Mesenchymal stem cell (in vitro differentiated cells and primary cell): ENCODE results near the gene DLX2.

Experiments used
- DNase-seq: peaks from one replicate; pipeline ENCODE4 v3.0.0-alpha.2; 2013
- H2AFZ ChIP-seq: one replicate; pipeline ENCODE4 v1.6.1; 2013; ENCODE audit warnings: low read depth, mild to moderate bottlenecking, control low read depth, inconsistent platforms, low read length, moderate library complexity
- H2AK5ac ChIP-seq: 2 replicates; pipeline ENCODE4 v1.6.1; 2013; ENCODE audit warnings: low read length, moderate library complexity, mild to moderate bottlenecking, inconsistent platforms; ENCODE audit not compliant: severe bottlenecking
- H2BK120ac ChIP-seq: one replicate; pipeline ENCODE4 v1.6.1; 2013; ENCODE audit warnings: low read depth, mild to moderate bottlenecking, inconsistent platforms, low read length, moderate library complexity
- H2BK12ac ChIP-seq, 2 experiments: one replicate each; pipeline ENCODE4 v1.6.1; 2013; ENCODE audit warnings: inconsistent platforms in 2 of 2, low read length in 2 of 2, mild to moderate bottlenecking in 2 of 2, moderate library complexity in 2 of 2, control low read depth in 1 of 2
- H2BK15ac ChIP-seq: one replicate; pipeline ENCODE4 v1.6.1; 2013; ENCODE audit warnings: mild to moderate bottlenecking, low read depth, inconsistent platforms; ENCODE audit not compliant: poor library complexity, severe bottlenecking
- H2BK5ac ChIP-seq: 2 replicates; pipeline ENCODE4 v1.6.1; 2013; ENCODE audit warnings: low read depth, mild to moderate bottlenecking, low read length, control low read depth, inconsistent platforms; ENCODE audit not compliant: poor library complexity, severe bottlenecking
- H3K14ac ChIP-seq, 2 experiments: one replicate each; pipeline ENCODE4 v1.6.1; 2013; ENCODE audit warnings: inconsistent platforms in 2 of 2, low read length in 2 of 2, control low read depth in 1 of 2, mild to moderate bottlenecking in 1 of 2, moderate library complexity in 1 of 2
- H3K18ac ChIP-seq, 2 experiments: one replicate each; pipeline ENCODE4 v1.6.1; 2013; ENCODE audit warnings: inconsistent platforms in 2 of 2, low read length in 2 of 2, control low read depth in 1 of 2, low read depth in 1 of 2, mild to moderate bottlenecking in 1 of 2
- H3K23ac ChIP-seq, 2 experiments: one replicate each; pipeline ENCODE4 v1.6.1; 2013; ENCODE audit warnings: inconsistent platforms in 2 of 2, low read length in 2 of 2, mild to moderate bottlenecking in 2 of 2, moderate library complexity in 2 of 2, control low read depth in 1 of 2
- H3K27ac ChIP-seq: 2 replicates; pipeline ENCODE4 v1.5.1; 2013; ENCODE audit warnings: mild to moderate bottlenecking, moderate library complexity, low read length, control low read depth, inconsistent platforms; ENCODE audit not compliant: poor library complexity, severe bottlenecking
- H3K27me3 ChIP-seq, 2 experiments: 2 replicates each; pipeline versions ENCODE4 v1.6.1 to v1.7.0; 2013; ENCODE audit warnings: low read length in 2 of 2, mild to moderate bottlenecking in 2 of 2, moderate library complexity in 2 of 2, control low read depth in 1 of 2, inconsistent platforms in 1 of 2; ENCODE audit not compliant: control insufficient read depth in 1 of 2, insufficient read depth in 1 of 2
- H3K36me3 ChIP-seq, 2 experiments: 2 replicates each; pipeline versions ENCODE4 v1.6.1 to v1.7.0; 2013; ENCODE audit warnings: low read length in 2 of 2, control low read depth in 1 of 2, inconsistent platforms in 1 of 2, low read depth in 1 of 2, mild to moderate bottlenecking in 1 of 2; ENCODE audit not compliant: insufficient read depth in 2 of 2, control insufficient read depth in 1 of 2
- H3K4ac ChIP-seq, 2 experiments: one replicate each; pipeline ENCODE4 v1.6.1; 2013; ENCODE audit warnings: inconsistent platforms in 2 of 2, low read length in 2 of 2, mild to moderate bottlenecking in 2 of 2, moderate library complexity in 2 of 2, control low read depth in 1 of 2, low read depth in 1 of 2
- H3K4me1 ChIP-seq: 2 replicates; pipeline ENCODE4 v1.6.1; 2013; ENCODE audit warnings: low read depth, low read length, control low read depth; ENCODE audit not compliant: control insufficient read depth, insufficient read depth
- H3K4me2 ChIP-seq: 2 replicates; pipeline ENCODE4 v1.6.1; 2013; ENCODE audit warnings: low read length, mild to moderate bottlenecking, inconsistent platforms; ENCODE audit not compliant: poor library complexity, severe bottlenecking
- H3K4me3 ChIP-seq, 2 experiments: 2 replicates each; pipeline versions ENCODE4 v1.5.1 to v1.7.0; 2013; ENCODE audit warnings: low read length in 2 of 2, mild to moderate bottlenecking in 2 of 2, control low read depth in 1 of 2, low read depth in 1 of 2; ENCODE audit not compliant: insufficient read depth in 1 of 2
- H3K79me1 ChIP-seq: replicated peaks from 2 replicates; pipeline ENCODE4 v1.6.1; 2013; ENCODE audit warnings: mild to moderate bottlenecking, control low read depth, low read length, inconsistent platforms; ENCODE audit not compliant: poor library complexity, severe bottlenecking
- H3K9ac ChIP-seq: 2 replicates; pipeline ENCODE4 v1.7.0; 2013; ENCODE audit warnings: mild to moderate bottlenecking, low read length, moderate library complexity
- H3K9me3 ChIP-seq: 2 replicates; pipeline ENCODE4 v1.7.0; 2013; ENCODE audit warnings: mild to moderate bottlenecking, low read length; ENCODE audit not compliant: control insufficient read depth
- H4K8ac ChIP-seq: one replicate; pipeline ENCODE4 v1.6.1; 2013; ENCODE audit warnings: inconsistent platforms, mild to moderate bottlenecking, low read length, moderate library complexity
- H4K91ac ChIP-seq: one replicate; pipeline ENCODE4 v1.6.1; 2013; ENCODE audit warnings: mild to moderate bottlenecking, low read length, inconsistent platforms
- WGBS: methylation state at CpG from one replicate; pipeline ENCODE4 v1.1.7; 2013; ENCODE audit warnings: mixed read lengths; 5-methylcytosine and 5-hydroxymethylcytosine counted together

Gene DLX2

DNA sequence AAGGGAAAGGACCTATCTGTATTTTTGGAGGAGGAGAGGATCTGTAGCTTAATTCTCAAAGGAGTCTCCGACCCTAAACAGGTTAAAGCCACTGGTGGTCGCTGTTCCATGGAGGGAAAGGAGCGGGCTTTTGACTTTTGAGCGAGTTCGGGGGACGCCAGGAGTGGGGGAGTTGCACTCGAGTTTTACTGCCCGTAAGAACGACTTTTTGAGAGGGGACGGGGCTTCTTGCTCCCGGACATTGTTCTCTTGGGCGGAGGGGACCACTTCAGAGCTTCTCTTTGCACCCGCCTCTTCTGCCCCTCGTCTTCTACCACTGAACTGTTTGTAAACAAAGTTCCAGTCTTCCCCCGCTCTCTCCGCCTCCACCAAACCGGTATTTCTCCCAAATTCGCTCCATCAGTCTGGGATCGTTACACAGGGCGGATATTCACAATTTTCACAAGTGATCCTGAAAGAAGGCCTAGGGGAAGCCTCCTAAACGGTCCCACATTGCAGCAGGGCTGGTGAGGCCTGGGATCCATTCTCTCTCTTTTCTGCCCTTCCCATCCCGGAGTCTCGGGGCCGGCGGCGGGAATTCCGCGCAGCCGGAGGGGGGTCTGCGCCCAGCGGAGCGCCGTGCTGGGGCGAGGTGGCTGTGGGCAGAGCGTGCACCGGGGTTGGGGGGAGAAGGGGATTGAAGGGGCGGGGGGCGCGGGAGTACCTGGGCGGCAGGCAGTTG, 6.6 kb downstream of the DLX2 start:
- H2AK5ac ChIP-seq: no peak overlapping the region
- 2% methylated on average over 23 of the region's 40 CpGs for WGBS
- peaks cover 60% of the 10 kb centered on the region for H3K4me1 ChIP-seq

GRCh38 chr2:172095146-172095904, 7.4 kb downstream of the DLX2 start:
- peak; percentile 70 for DNase-seq
- Histone ChIP-seq H3K4ac (no peak overlapping the region), H3K79me1 (no peaks in the 10 kb centered on the region)

More for the DNA sequence above, 6.6 kb downstream of the DLX2 start:
- Histone ChIP-seq H3K79me1 (no peaks in the 10 kb centered on the region), H2AFZ (no peak overlapping the region), H3K9me3 (no peaks in the 10 kb centered on the region), H3K9ac (no peak overlapping the region), H2BK120ac (no peak overlapping the region), H3K4me2 (peak overlapping the region; percentile 93), H3K4ac (no peak overlapping the region), H3K36me3 (no peaks in the 10 kb centered on the region), H4K91ac (no peak overlapping the region), H3K4me3 (peak overlapping the region; percentile 34 to 74), H2BK15ac (peak overlapping the region; percentile 90), H3K14ac (no peak overlapping the region), H2BK5ac (no peak overlapping the region), H3K27ac (no peak overlapping the region), H4K8ac (no peak overlapping the region), H3K23ac (peak overlapping the region in 1 of 2 experiments; percentile 36), H3K27me3 (peaks cover 72 to 94% of the 10 kb centered on the region in 2 experiments), H3K18ac (peak overlapping the region; percentile 50 to 61), H2BK12ac (peak overlapping the region in 1 of 2 experiments; percentile 54)
- DNase-seq: no peak

DNA sequence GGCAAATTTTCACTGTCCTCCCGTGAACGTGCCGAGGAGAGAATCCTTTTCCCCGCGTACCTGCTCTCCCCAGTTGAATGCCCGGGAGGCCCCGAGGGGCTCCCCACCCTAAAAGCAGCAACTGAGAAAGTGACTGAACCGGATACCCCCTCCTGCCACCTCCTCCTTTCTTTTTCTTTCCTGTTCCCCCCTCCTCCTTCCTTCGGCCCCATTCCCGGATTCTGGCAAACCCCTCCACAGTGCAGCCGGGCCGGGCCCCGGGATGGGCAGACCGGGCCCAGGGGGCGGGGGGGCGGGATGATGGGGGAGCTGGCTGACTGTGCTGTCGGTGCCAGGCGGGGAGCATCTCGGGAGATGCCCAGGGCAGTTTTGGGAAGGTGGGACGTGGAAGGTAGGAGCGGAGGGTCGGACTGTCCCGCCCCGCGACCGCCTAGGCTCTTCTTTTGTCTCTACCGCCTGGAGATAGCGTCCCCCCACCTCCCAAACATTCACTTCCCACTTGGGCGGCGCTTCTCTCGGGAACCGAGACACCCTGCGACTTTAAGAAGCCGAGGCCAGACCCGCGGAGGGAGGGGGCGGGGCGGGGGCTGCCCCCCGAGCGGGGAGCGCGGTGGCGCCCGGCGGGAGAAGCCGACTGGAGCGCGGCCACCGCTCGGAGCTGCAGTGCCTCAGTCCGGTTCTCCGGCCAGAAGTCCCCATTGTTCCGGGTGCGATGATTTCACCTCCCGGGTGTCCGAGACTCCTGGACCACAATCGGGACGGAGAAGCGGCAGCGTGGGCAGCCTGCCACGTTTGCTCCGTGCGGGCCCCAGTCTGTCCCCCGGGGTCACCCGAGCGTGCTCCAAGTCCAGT, 8.2 kb downstream of the DLX2 start:
- no peak for DNase-seq
- H4K91ac ChIP-seq: no peak overlapping the region
- no peaks in the 10 kb centered on the region for H3K9me3 ChIP-seq
- no peaks in the 10 kb centered on the region for H3K36me3 ChIP-seq
- H3K27me3 ChIP-seq: peaks cover 74 to 94% of the 10 kb centered on the region in 2 experiments
- peak overlapping the region; percentile 93 for H3K4me2 ChIP-seq
- no peak overlapping the region for H3K4ac ChIP-seq
- H3K79me1 ChIP-seq: no peaks in the 10 kb centered on the region
- H3K4me1 ChIP-seq: peaks cover 49% of the 10 kb centered on the region
- no peak overlapping the region for H2BK120ac ChIP-seq
- peak overlapping the region; percentile 36 for H3K9ac ChIP-seq
- WGBS: under 1% methylated on average over 47 of the region's 66 CpGs
- no peak overlapping the region for H2BK12ac ChIP-seq
- no peak overlapping the region for H3K27ac ChIP-seq
- H3K18ac ChIP-seq: no peak overlapping the region
- H2AFZ ChIP-seq: no peak overlapping the region
- H4K8ac ChIP-seq: peak overlapping the region; percentile 49
- H2BK5ac ChIP-seq: no peak overlapping the region
- no peak overlapping the region for H2AK5ac ChIP-seq
- peak overlapping the region in 1 of 2 experiments; percentile 14 for H3K23ac ChIP-seq
- H2BK15ac ChIP-seq: no peak overlapping the region
- no peak overlapping the region for H3K14ac ChIP-seq
- H3K4me3 ChIP-seq: peak overlapping the region; percentile 45 to 74

More at GRCh38 chr2:172095146-172095904, 7.4 kb downstream of the DLX2 start:
- no peaks in the 10 kb centered on the region for H3K36me3 ChIP-seq
- H2AK5ac ChIP-seq: no peak overlapping the region
- H3K4me3 ChIP-seq: peak overlapping the region; percentile 45 to 74
- no peak overlapping the region for H2BK120ac ChIP-seq
- H2AFZ ChIP-seq: no peak overlapping the region
- WGBS: under 1% methylated on average over 38 of the region's 51 CpGs
- H4K91ac ChIP-seq: no peak overlapping the region
- peak overlapping the region in 1 of 2 experiments; percentile 14 for H3K23ac ChIP-seq
- no peak overlapping the region for H3K14ac ChIP-seq
- no peak overlapping the region for H3K27ac ChIP-seq
- no peaks in the 10 kb centered on the region for H3K9me3 ChIP-seq
- no peak overlapping the region for H2BK5ac ChIP-seq
- peaks cover 72 to 94% of the 10 kb centered on the region in 2 experiments for H3K27me3 ChIP-seq
- peak overlapping the region; percentile 36 for H3K9ac ChIP-seq
- H3K4me2 ChIP-seq: peak overlapping the region; percentile 93
- H3K18ac ChIP-seq: peak overlapping the region in 1 of 2 experiments; percentile 43
- no peak overlapping the region for H2BK12ac ChIP-seq
- H2BK15ac ChIP-seq: no peak overlapping the region
- H4K8ac ChIP-seq: peak overlapping the region; percentile 45
- H3K4me1 ChIP-seq: peaks cover 55% of the 10 kb centered on the region
